IMR-90 (cell line): ENCODE data around the gene FBLN1.

Experiments used
- BHLHE40 ChIP-seq: fragments of 150-350 bp; IDR thresholded peaks from 2 replicates; pipeline ENCODE4 v1.6.1; 2016; ENCODE audit warnings: mild to moderate bottlenecking, low read depth, low read length
- CEBPB ChIP-seq: IDR thresholded peaks from 2 replicates; pipeline ENCODE4 v1.6.1; 2012; ENCODE audit warnings: low read depth, low read length, improper control_type of control experiment
- CHD1 ChIP-seq: IDR thresholded peaks from 2 replicates; pipeline ENCODE4 v1.6.1; 2012; ENCODE audit warnings: low read depth, low read length, improper control_type of control experiment
- CTCF ChIP-seq: conservative IDR thresholded peaks from 2 replicates; pipeline ENCODE4 v1.5.1; 2012; ENCODE audit warnings: mild to moderate bottlenecking, low read depth, low read length, improper control_type of control experiment
- MAFK ChIP-seq: IDR thresholded peaks from 2 replicates; pipeline ENCODE4 v1.6.1; 2012; ENCODE audit warnings: low read depth, low read length, improper control_type of control experiment
- MXI1 ChIP-seq: IDR thresholded peaks from 2 replicates; pipeline ENCODE4 v1.6.1; 2012; ENCODE audit warnings: low read depth, mild to moderate bottlenecking, low read length, moderate library complexity, borderline replicate concordance
- NFE2L2 ChIP-seq: fragments of 150-350 bp; IDR thresholded peaks from 2 replicates; pipeline ENCODE4 v1.6.1; 2016; ENCODE audit warnings: low read depth, mild to moderate bottlenecking, low read length
- POLR2A ChIP-seq: IDR thresholded peaks from 2 replicates; pipeline ENCODE4 v1.6.1; 2012; ENCODE audit warnings: mild to moderate bottlenecking, low read depth, low read length
- RAD21 ChIP-seq: IDR thresholded peaks from 2 replicates; pipeline ENCODE4 v1.6.1; 2012; ENCODE audit warnings: low read length, improper control_type of control experiment
- RCOR1 ChIP-seq: IDR thresholded peaks from 2 replicates; pipeline ENCODE4 v1.6.1; 2012; ENCODE audit warnings: mild to moderate bottlenecking, low read length, improper control_type of control experiment; ENCODE audit not compliant: insufficient replicate concordance
- RFX5 ChIP-seq: IDR thresholded peaks from 2 replicates; pipeline ENCODE4 v1.8.0; 2012; ENCODE audit warnings: low read depth, mild to moderate bottlenecking, low read length, moderate library complexity
- SMC3 ChIP-seq: fragments of 150-350 bp; IDR thresholded peaks from 2 replicates; pipeline ENCODE4 v1.6.1; 2016; ENCODE audit warnings: low read depth, mild to moderate bottlenecking, antibody characterized with exemption, low read length, moderate library complexity
- USF2 ChIP-seq: fragments of 150-350 bp; IDR thresholded peaks from 2 replicates; pipeline ENCODE4 v1.6.1; 2017; ENCODE audit warnings: mild to moderate bottlenecking, antibody characterized with exemption, low read length, low read depth

GRCh38 chr22:45453764-45454163, 48.9 kb upstream of the FBLN1 start:
- TF ChIP-seq CEBPB, result no peak
- TF ChIP-seq MAFK, result no peak
- TF ChIP-seq CTCF, result no peak
- no peak for TF ChIP-seq POLR2A
- TF ChIP-seq NFE2L2, result no peak
- no peak for TF ChIP-seq CHD1
- no peak for TF ChIP-seq RFX5
- TF ChIP-seq USF2, result no peak
- TF ChIP-seq RAD21, result no peak
- no peak for TF ChIP-seq MXI1
- no peak for TF ChIP-seq RCOR1
- TF ChIP-seq BHLHE40, result no peak
- TF ChIP-seq SMC3, result no peak
